Endothelial cell of umbilical vein (primary cell): Measurements from ENCODE around the gene ACTR3C.

ENCODE experiments used
- CTCF ChIP-seq, 2 donors: IDR thresholded peaks; 1 replicate in 1 of 2; 2 replicates in 1 of 2; pipeline ENCODE4 v1.5.1; 2011; ENCODE audit warnings: low read length in 2 of 2, mild to moderate bottlenecking in 2 of 2, moderate library complexity in 2 of 2, control low read depth in 1 of 2, inconsistent platforms in 1 of 2, low read depth in 1 of 2; ENCODE audit not compliant: insufficient read depth in 1 of 2; ENCODE audit errors: extremely low read depth in 1 of 2
- MYC ChIP-seq: IDR thresholded peaks from one replicate; pipeline ENCODE4 v1.6.1; 2011; ENCODE audit warnings: mild to moderate bottlenecking, low read depth, low read length

- TF ChIP-seq CTCF (IDR thresholded peaks at IDR 0.05; ENCODE audit: extremely low read depth in 1 of 2, insufficient read depth in 1 of 2, low read depth in 1 of 2, low read length in 2 of 2): no peak
- TF ChIP-seq MYC: no peak
Observed at GRCh38 chr7:150370612-150371071, 47.3 kb upstream of the ACTR3C start.
